Measurements from ENCODE around the gene CFAP157. TPM values are rescaled to one million over a fixed set of nuclear protein-coding genes. Genes with fewer than 3 reads are reported as not detected.

Gene CFAP157
- total RNA-seq, 1 experiment from 2014 or later = 0.22 TPM

- DNase-seq (ENCODE audit: low read depth, low spot score) = no peak
- Histone ChIP-seq H3K4me2 (ENCODE audit: low read length) (no peak overlapping the region), H3K9me3 (ENCODE audit: control insufficient read depth in 1 of 2, insufficient read depth in 1 of 2, low read depth in 1 of 2, low read length in 2 of 2) (no peaks in the 10 kb centered on the region), H3K79me2 (ENCODE audit: insufficient read depth, low read length) (no peaks in the 10 kb centered on the region), H3K9me2 (ENCODE audit: insufficient read depth) (no peaks in the 10 kb centered on the region), H4K20me1 (ENCODE audit: insufficient read depth) (no peaks in the 10 kb centered on the region), H3K36me3 (ENCODE audit: control insufficient read depth in 1 of 2, insufficient read depth in 2 of 2, low read length in 2 of 2) (no peaks in the 10 kb centered on the region), H3K27me3 (ENCODE audit: insufficient read depth, low read length) (no peaks in the 10 kb centered on the region), H3K4me3 (replicated peaks in 1 of 2; ENCODE audit: low read depth in 1 of 2, low read length in 2 of 2) (no peak overlapping the region), H2AFZ (ENCODE audit: low read depth, low read length, poor library complexity, severe bottlenecking) (no peak overlapping the region), H3K27ac (ENCODE audit: low read depth, low read length) (no peak overlapping the region), H3K9ac (ENCODE audit: low read length) (no peak overlapping the region), H3K4me1 (ENCODE audit: control insufficient read depth in 1 of 2, insufficient read depth in 2 of 2, low read length in 2 of 2) (no peaks in the 10 kb centered on the region)
- BruUV-seq (replicated peaks) = no TSS peak
- intact Hi-C loops (cut with micrococcal nuclease) = no loop called here
- TF ChIP-seq POLR2AphosphoS5 (IDR thresholded peaks at IDR 0.05; ENCODE audit: low read depth, low read length) (no peak), SIN3A (IDR thresholded peaks at IDR 0.05; ENCODE audit: low read depth) (no peak), RAD21 (IDR thresholded peaks at IDR 0.05; ENCODE audit: low read depth) (no peak), CEBPB (IDR thresholded peaks at IDR 0.05; ENCODE audit: low read depth) (no peak)
- POLR2A ChIA-PET = no interaction called here
- CTCF ChIA-PET = no interaction called here
- no peak for ATAC-seq
- RAD21 ChIA-PET (ENCODE audit: low non-redundant PET in 1 of 2, low total read pairs in 2 of 2, uncharacterized antibody in 2 of 2, unreplicated experiment in 2 of 2) = no interaction called here
Observed at GRCh38 chr9:127755061-127756060, 48.6 kb downstream of the CFAP157 start.

DNA sequence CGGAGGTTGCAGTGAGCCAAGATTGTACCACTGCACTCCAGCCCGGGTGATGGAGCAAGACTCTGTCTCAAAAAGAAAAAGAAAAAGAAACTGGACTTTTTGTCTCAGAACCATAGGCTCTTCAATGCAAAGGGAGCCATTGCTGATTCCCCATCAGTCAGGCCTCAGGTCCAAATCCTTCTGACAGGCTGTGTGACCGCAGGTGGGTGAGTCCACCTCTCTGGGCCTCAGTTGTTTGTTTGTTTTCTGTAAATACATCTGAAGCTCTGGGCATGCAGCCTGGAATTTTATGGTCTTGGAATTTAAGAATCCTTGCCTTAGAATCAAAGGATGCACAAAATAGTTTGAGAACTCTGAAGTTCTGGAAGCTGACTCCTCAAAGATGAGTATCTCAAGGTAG is 49.4 kb downstream of the CFAP157 start:
- Histone ChIP-seq H3K4me1 (ENCODE audit: control insufficient read depth in 1 of 2, insufficient read depth in 2 of 2, low read length in 2 of 2) (no peaks in the 10 kb centered on the region), H3K36me3 (ENCODE audit: control insufficient read depth in 1 of 2, insufficient read depth in 2 of 2, low read length in 2 of 2) (no peaks in the 10 kb centered on the region), H4K20me1 (ENCODE audit: insufficient read depth) (no peaks in the 10 kb centered on the region), H3K27ac (ENCODE audit: low read depth, low read length) (no peak overlapping the region), H3K4me2 (ENCODE audit: low read length) (no peak overlapping the region), H3K79me2 (ENCODE audit: insufficient read depth, low read length) (no peaks in the 10 kb centered on the region), H3K9me3 (ENCODE audit: control insufficient read depth in 1 of 2, insufficient read depth in 1 of 2, low read depth in 1 of 2, low read length in 2 of 2) (no peaks in the 10 kb centered on the region), H2AFZ (ENCODE audit: low read depth, low read length, poor library complexity, severe bottlenecking) (no peak overlapping the region), H3K9me2 (ENCODE audit: insufficient read depth) (no peaks in the 10 kb centered on the region), H3K4me3 (replicated peaks in 1 of 2; ENCODE audit: low read depth in 1 of 2, low read length in 2 of 2) (no peak overlapping the region), H3K9ac (ENCODE audit: low read length) (no peak overlapping the region), H3K27me3 (ENCODE audit: insufficient read depth, low read length) (no peaks in the 10 kb centered on the region; the same call in 1 of the 2 replicates)
- no TSS peak for BruUV-seq (replicated peaks)
- intact Hi-C loops (cut with micrococcal nuclease) = no loop called here
- POLR2A ChIA-PET = no interaction called here
- ATAC-seq = no peak
- RAD21 ChIA-PET (ENCODE audit: low non-redundant PET in 1 of 2, low total read pairs in 2 of 2, uncharacterized antibody in 2 of 2, unreplicated experiment in 2 of 2) = no interaction called here
- no peak for DNase-seq (ENCODE audit: low read depth, low spot score)
- CTCF ChIA-PET = no interaction called here
- TF ChIP-seq EGR1 (IDR thresholded peaks at IDR 0.05; ENCODE audit: low read depth) (no peak), SP1 (IDR thresholded peaks at IDR 0.05; ENCODE audit: low read depth) (no peak), EZH2 (IDR thresholded peaks at IDR 0.05) (no peak), SRF (IDR thresholded peaks at IDR 0.05; ENCODE audit: low read depth) (no peak), CEBPB (IDR thresholded peaks at IDR 0.05; ENCODE audit: low read depth) (no peak), SIN3A (IDR thresholded peaks at IDR 0.05; ENCODE audit: low read depth) (no peak), CBX3 (IDR thresholded peaks at IDR 0.05; ENCODE audit: low read depth) (no peak), POLR2AphosphoS5 (IDR thresholded peaks at IDR 0.05; ENCODE audit: low read depth, low read length) (no peak), TCF7L2 (IDR thresholded peaks at IDR 0.05; ENCODE audit: borderline replicate concordance, extremely low read depth, insufficient read depth, insufficient read length) (no peak), EZH2phosphoT487 (IDR thresholded peaks at IDR 0.05; ENCODE audit: borderline replicate concordance) (no peak), ZFX (IDR thresholded peaks at IDR 0.05) (no peak)
- TF ChIP-seq, protein P1, sequence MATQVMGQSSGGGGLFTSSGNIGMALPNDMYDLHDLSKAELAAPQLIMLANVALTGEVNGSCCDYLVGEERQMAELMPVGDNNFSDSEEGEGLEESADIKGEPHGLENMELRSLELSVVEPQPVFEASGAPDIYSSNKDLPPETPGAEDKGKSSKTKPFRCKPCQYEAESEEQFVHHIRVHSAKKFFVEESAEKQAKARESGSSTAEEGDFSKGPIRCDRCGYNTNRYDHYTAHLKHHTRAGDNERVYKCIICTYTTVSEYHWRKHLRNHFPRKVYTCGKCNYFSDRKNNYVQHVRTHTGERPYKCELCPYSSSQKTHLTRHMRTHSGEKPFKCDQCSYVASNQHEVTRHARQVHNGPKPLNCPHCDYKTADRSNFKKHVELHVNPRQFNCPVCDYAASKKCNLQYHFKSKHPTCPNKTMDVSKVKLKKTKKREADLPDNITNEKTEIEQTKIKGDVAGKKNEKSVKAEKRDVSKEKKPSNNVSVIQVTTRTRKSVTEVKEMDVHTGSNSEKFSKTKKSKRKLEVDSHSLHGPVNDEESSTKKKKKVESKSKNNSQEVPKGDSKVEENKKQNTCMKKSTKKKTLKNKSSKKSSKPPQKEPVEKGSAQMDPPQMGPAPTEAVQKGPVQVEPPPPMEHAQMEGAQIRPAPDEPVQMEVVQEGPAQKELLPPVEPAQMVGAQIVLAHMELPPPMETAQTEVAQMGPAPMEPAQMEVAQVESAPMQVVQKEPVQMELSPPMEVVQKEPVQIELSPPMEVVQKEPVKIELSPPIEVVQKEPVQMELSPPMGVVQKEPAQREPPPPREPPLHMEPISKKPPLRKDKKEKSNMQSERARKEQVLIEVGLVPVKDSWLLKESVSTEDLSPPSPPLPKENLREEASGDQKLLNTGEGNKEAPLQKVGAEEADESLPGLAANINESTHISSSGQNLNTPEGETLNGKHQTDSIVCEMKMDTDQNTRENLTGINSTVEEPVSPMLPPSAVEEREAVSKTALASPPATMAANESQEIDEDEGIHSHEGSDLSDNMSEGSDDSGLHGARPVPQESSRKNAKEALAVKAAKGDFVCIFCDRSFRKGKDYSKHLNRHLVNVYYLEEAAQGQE (IDR thresholded peaks at IDR 0.05; ENCODE audit: low read depth) = no peak
- TF ChIP-seq, protein P2, sequence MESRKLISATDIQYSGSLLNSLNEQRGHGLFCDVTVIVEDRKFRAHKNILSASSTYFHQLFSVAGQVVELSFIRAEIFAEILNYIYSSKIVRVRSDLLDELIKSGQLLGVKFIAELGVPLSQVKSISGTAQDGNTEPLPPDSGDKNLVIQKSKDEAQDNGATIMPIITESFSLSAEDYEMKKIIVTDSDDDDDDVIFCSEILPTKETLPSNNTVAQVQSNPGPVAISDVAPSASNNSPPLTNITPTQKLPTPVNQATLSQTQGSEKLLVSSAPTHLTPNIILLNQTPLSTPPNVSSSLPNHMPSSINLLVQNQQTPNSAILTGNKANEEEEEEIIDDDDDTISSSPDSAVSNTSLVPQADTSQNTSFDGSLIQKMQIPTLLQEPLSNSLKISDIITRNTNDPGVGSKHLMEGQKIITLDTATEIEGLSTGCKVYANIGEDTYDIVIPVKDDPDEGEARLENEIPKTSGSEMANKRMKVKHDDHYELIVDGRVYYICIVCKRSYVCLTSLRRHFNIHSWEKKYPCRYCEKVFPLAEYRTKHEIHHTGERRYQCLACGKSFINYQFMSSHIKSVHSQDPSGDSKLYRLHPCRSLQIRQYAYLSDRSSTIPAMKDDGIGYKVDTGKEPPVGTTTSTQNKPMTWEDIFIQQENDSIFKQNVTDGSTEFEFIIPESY (IDR thresholded peaks at IDR 0.05; ENCODE audit: extremely low read depth, insufficient replicate concordance, low read length) = no peak
